GM18505 (cell line): ENCODE results near the gene TIGD1.

ENCODE experiments used
- ATAC-seq: cut with Tn5 transposase; IDR thresholded peaks from one replicate; pipeline ENCODE4 v1.9.1; 2021; ENCODE audit not compliant: unreplicated experiment
- POLR2A ChIP-seq: IDR thresholded peaks from 4 replicates; pipeline ENCODE4 v1.6.1; 2011; ENCODE audit warnings: borderline replicate concordance; ENCODE audit not compliant: insufficient read depth, insufficient read length; ENCODE audit errors: extremely low read depth

The TIGD1 gene

GRCh38 chr2:232550354-232551249, at the start of gene TIGD1, which contains the start of gene EIF4E2:
TSS of gene TIGD1 (minus strand) at chr2:232550557. CDS start at chr2:232549882, 675 bp downstream.
TSS of gene EIF4E2 (plus strand) at chr2:232550689. CDS start at chr2:232550725, 36 bp downstream.
- TF ChIP-seq POLR2A = peak; percentile 92
- peak; percentile 92 for ATAC-seq

DNA sequence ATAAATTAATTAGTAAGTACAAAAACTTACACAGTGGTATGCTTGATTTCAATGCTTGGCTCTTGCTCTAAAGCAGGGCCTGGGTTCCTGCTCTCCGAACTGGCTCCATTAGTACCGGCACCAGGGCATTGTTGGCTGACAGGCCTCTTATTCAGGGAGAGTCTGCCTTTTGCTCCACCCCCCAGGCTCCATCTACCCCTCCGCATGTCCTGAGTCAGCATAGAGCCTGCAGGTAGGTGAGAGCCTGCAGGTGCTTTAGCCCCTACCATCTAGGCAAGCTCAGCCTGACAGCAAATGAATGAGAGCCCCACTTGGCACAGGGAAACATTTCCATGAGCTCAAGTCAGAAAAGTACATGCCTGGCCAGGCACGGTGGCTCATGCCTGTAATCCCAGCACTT, 47.9 kb upstream of the TIGD1 start:
- TF ChIP-seq POLR2A = no peak

GRCh38 chr2:232597362-232598079, 47.2 kb upstream of the TIGD1 start:
- ATAC-seq = no peak
- no peak for TF ChIP-seq POLR2A

More for the DNA sequence above, 47.9 kb upstream of the TIGD1 start:
- ATAC-seq = no peak

GRCh38 chr2:232593982-232594381, 43.6 kb upstream of the TIGD1 start:
- TF ChIP-seq POLR2A = no peak
- ATAC-seq = no peak

GRCh38 chr2:232592772-232593395, 42.5 kb upstream of the TIGD1 start:
- no peak for TF ChIP-seq POLR2A
- ATAC-seq = no peak

DNA sequence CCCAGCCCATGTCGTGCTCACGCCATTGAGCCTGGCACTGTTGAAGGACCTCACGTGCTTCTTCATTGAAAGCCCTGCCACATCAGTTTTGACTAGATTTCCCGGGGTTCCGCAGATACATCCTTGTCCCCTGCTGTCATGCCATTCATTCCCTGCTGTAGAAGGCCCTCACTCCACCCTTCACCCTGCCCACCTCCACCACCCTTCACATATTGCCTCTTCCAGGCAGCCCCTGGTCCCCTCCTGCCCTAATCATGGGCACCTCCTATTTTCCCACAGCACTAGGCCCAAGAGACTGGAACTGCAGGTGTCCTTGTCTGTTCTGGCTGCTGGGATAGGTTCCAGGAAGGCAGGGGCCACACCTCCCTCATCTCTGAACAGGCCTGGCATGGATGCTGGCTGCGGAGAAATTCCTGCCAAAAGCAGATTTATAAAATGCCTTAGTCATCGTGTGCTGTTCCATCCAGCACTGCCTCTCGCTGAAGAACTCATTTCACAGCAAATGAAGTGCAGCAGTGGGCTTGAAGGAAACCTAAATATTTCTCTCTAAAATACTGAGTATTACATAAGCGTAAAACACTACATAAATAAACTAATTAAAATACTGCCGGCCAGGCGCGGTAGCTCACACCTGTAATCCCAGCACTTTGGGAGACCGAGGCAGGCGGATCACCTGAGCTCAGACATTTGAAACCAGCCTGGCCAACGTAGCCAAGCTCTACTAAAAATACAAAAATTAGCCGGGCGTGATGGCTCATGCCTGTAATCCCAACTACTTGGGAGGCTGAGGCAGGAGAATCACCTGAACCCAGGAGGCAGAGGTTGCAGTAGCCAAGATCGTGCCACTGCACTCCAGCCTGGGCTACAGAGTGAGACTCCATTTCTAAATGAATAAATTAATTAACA, 38.6 kb upstream of the TIGD1 start:
- ATAC-seq = no peak
- no peak for TF ChIP-seq POLR2A

DNA sequence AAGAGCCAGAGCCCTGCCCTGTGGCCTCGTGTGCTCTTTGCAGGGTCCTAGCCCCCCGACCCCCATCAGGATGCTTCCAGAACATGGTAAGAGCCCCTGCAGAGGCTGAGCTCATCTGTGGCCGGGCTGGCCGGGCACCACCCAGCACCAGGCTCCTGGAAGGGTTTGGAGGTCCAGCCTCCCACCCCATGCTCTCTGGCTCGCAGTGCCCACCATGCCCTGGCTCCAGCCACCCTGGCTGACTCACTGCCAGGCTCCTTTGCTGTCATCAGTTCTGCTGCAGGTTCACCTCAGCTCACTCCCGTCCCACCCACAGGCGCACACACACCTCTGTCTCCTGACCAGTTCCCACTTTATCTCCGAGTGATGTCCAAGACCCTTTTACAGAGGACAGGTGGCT, 37.7 kb upstream of the TIGD1 start:
- no peak for ATAC-seq
- TF ChIP-seq POLR2A = no peak

DNA sequence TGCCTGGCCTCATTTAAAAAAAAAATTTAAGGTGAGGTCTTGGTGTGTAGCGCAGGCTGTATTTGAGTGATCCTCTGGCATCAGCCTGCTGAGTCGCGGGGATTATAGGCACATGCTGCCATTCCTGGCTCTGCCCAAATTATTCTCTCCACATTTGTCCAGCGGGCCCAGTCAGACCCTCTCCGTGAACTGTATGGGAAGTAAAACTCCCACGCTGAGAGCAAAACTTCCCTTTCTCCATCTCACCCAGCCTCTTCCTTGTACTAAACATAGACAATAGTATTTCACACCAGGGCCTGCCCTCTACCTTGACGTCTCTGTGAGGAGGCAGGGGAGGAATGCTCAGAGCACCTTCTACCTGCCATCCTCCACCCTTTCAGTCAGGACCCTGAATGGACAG, 37.2 kb upstream of the TIGD1 start:
- no peak for TF ChIP-seq POLR2A
- ATAC-seq = no peak

DNA sequence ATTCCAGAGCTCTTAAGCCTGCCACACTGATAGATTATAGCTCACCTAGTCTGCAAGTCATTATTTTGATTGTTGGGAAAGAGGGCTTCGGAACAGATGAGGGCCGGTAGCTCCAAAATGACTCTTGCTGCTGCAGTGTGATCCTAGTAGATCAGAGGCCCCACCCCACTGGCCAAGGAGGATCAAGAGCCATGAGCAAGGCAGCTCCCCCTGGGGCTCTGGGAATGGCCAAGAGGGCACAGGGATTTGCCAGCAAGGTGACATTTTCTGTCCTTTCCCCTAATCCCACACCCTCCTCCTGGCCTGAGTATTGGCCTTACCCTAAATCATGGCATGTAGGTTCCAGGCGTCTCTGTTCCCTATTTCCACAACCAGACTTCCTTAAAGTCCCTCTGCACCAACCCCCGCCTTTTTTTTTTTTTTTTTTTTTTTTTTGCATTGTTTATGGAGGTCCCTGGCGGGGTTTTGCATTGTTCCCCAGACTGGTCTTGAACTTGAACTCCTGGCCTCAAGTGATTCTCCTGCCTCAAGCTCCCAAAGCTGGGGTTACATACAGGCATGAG, 36.7 kb upstream of the TIGD1 start:
- TF ChIP-seq POLR2A = no peak
- no peak for ATAC-seq

DNA sequence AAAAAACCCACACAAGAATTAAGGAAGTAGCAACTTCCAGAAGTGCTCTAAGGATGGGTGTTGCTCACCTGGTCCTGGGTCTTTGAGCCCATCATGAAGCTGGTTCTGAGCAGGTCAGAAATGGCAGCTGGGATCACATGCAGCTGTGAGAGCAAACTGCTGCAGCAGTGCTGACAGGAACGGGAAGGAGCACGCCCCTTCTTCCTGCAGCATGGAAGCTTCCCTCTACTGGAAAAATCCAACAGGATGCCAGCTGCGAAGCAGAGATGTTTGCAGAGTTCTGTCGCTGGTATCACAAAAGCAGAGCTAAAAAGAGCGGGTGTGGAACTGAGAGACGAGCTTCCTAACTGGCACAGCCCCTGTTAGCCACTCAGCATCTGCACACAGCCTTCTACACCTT, 33.9 kb upstream of the TIGD1 start:
- ATAC-seq = no peak

DNA sequence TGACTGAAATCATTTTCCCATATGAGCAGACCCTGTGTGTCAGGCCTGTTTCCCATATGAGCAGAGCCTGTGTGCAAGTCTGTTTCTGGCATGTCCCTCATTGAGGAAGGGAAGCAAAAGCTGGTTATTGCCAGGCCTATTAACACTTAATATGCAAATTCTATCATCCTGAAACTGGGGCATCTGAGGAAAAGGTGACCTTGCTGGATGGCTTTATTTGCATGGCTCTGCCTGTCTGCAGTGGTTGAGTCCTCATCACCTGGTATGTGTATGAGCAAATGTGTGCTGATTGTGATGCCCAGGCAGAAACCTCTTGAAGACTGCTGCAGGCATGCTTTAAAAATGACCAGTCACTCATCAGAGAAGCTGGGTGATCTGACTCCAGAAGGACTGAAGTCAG, 31.4 kb upstream of the TIGD1 start:
- no peak for ATAC-seq
- no peak for TF ChIP-seq POLR2A

More for the DNA sequence above, 33.9 kb upstream of the TIGD1 start:
- no peak for TF ChIP-seq POLR2A

GRCh38 chr2:232580648-232580981, 30.3 kb upstream of the TIGD1 start:
- TF ChIP-seq POLR2A = no peak
- ATAC-seq = no peak
